ENCODE measurements around the gene ARHGEF40. TPM values are rescaled to one million over a fixed set of nuclear protein-coding genes. Genes with fewer than 3 reads are reported as not detected.

ARHGEF40 gene
- total RNA-seq, 4 donors from 2014 or later, result 18.6 to 37.6 (median 26.8) TPM

- H3K4me1 ChIP-seq, result no peaks in the 10 kb centered on the region
- no peaks in the 10 kb centered on the region for H3K27me3 ChIP-seq
- no peak overlapping the region for H3K4me3 ChIP-seq
- no peak for ATAC-seq
- no peaks in the 10 kb centered on the region for H3K9me3 ChIP-seq
- no peaks in the 10 kb centered on the region for H3K36me3 ChIP-seq
- peak in 3 of 4 experiments; percentile 30 to 53 (median 47) for TF ChIP-seq CTCF (IDR thresholded peaks at IDR 0.05)
- TF ChIP-seq EP300 (IDR thresholded peaks at IDR 0.05), result no peak
- WGBS, 2 donors (ENCODE audit: low coverage in 1 of 2), result 0 to 5% methylated on average over 1 of the region's 1 CpG
- no peak overlapping the region for H3K27ac ChIP-seq
Measured at GRCh38 chr14:21136024-21136423, 65.9 kb downstream of the ARHGEF40 start.

Small RNA genes within 50 kb of the gene (small RNA-seq; reads per million reads assigned to genes)
- gene RNU6-252P, result 0 reads per million in 4 donors

Other genes with a start within 250 kb of the ARHGEF40 start
- not detected for gene RNASE3, start 178.9 kb upstream of the ARHGEF40 start, total RNA-seq
- 1 to 10 TPM in 2 of 4 donors, under 1 TPM in 1, not detected in 1; 0.93 to 7.2 (median 1.8) TPM for gene RNASE2, start 114.8 kb upstream of the ARHGEF40 start, total RNA-seq
- 10 to 100 TPM; 25.2 to 94.9 (median 64.1) TPM for gene METTL17, start 80.3 kb upstream of the ARHGEF40 start, total RNA-seq
- under 1 TPM in 1 of 4 donors, not detected in 3; 0.59 TPM for gene SLC39A2, start 71.0 kb upstream of the ARHGEF40 start, total RNA-seq
- gene NDRG2, start 45.2 kb upstream of the ARHGEF40 start, total RNA-seq, result 100 to 1,000 TPM; 155 to 259 (median 187) TPM
- gene TPPP2, start 40.1 kb upstream of the ARHGEF40 start, total RNA-seq, result not detected
- gene RNASE13, start 35.5 kb upstream of the ARHGEF40 start, total RNA-seq, result not detected
- under 1 TPM in 1 of 4 donors, not detected in 3; 0.23 TPM for gene RNASE7, start 27.9 kb upstream of the ARHGEF40 start, total RNA-seq
- not detected for gene RNASE8, start 12.5 kb upstream of the ARHGEF40 start, total RNA-seq
- 100 to 1,000 TPM in 1 of 4 donors, 10 to 100 TPM in 3; 42.5 to 112 (median 77.4) TPM for gene ZNF219, start 28.4 kb downstream of the ARHGEF40 start, total RNA-seq
- under 1 TPM in 1 of 4 donors, not detected in 3; 0.94 TPM for gene TMEM253, start 30.8 kb downstream of the ARHGEF40 start, total RNA-seq
- gene OR5AU1, start 85.8 kb downstream of the ARHGEF40 start, total RNA-seq, result not detected
- 100 to 1,000 TPM; 356 to 544 (median 505) TPM for gene HNRNPC, start 199.1 kb downstream of the ARHGEF40 start, total RNA-seq
- under 1 TPM in 3 of 4 donors, not detected in 1; 0.13 to 0.62 (median 0.23) TPM for gene RPGRIP1, start 209.8 kb downstream of the ARHGEF40 start, total RNA-seq

Data from gastroesophageal sphincter (tissue), 4 donors.